ENCODE measurements around the gene NUDT21. TPM values are rescaled to one million over a fixed set of nuclear protein-coding genes. Genes with fewer than 3 reads are reported as not detected.

Gene NUDT21
- total RNA-seq, 3 donors from 2014 or later (not counting 1 experiment from before 2014, with no cell fraction given) = 78.1 to 108 (median 90.0) TPM

GRCh38 chr16:56482683-56483236 lies 31.6 kb upstream of the NUDT21 start:
- no peak for ATAC-seq
- DNase-seq = no peak
- Histone ChIP-seq H3K27ac (ENCODE audit: low read length) (no peak overlapping the region), H3K4me1 (ENCODE audit: control insufficient read depth, insufficient read depth, low read length) (no peaks in the 10 kb centered on the region), H3K4me3 (ENCODE audit: low read length) (no peak overlapping the region), H3K27me3 (ENCODE audit: control insufficient read depth, insufficient read depth, low read length) (no peaks in the 10 kb centered on the region), H3K9me3 (ENCODE audit: control insufficient read depth, insufficient read depth, low read length) (no peaks in the 10 kb centered on the region), H3K36me3 (ENCODE audit: control insufficient read depth, insufficient read depth, low read length) (peaks cover 39% of the 10 kb centered on the region)
- no peak overlapping the region for H3K27ac Mint-ChIP-seq
- peaks cover under 1% of the 10 kb centered on the region for H3K36me3 Mint-ChIP-seq
- no peak for TF ChIP-seq CTCF (IDR thresholded peaks at IDR 0.05)
- intact Hi-C loops (cut with micrococcal nuclease) = no loop called here
- H3K4me3 Mint-ChIP-seq = no peak overlapping the region
- no peaks in the 10 kb centered on the region for H3K9me3 Mint-ChIP-seq
- H3K27me3 Mint-ChIP-seq (ENCODE audit: low read depth in 2 of 2) = no peaks in the 10 kb centered on the region
- 100% methylated on average over 5 of the region's 5 CpGs for WGBS (ENCODE audit: insufficient coverage)
- H3K4me1 Mint-ChIP-seq = no peaks in the 10 kb centered on the region

DNA sequence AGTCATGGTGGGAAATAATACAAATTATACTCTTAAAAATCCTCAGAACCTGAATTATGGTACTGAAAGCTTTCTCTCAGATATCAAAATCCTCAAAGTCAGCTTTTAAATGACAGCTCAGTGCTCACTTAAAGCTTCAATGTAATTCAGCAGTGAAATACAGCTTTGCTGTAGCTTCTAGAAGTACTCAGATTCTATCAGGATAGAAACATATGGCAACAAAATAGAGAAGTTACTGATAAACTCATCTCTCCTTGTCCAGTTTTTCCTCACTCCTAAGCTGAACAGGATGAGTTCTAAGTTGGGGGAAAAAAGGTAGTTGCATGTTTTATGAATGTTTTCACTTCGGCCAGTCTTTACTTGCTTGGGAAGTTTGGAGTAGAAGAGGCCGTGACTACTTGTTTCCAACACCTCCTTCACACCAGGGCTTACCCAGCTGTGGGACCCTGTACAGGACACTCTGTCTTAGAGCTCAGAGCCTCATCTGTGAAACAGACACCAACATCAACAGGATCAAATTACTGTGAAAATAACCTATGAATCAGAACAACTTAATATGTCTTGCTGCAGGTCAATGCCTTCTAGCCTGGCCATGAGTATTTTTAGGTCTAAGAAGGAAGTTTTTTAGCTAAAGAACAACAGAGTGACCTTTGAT lies 30.5 kb upstream of the NUDT21 start:
- ATAC-seq = no peak
- intact Hi-C loops (cut with micrococcal nuclease) = no loop called here
- Histone ChIP-seq H3K36me3 (ENCODE audit: control insufficient read depth, insufficient read depth, low read length) (peaks cover 43% of the 10 kb centered on the region), H3K27ac (ENCODE audit: low read length) (no peak overlapping the region), H3K27me3 (ENCODE audit: control insufficient read depth, insufficient read depth, low read length) (no peaks in the 10 kb centered on the region), H3K4me1 (ENCODE audit: control insufficient read depth, insufficient read depth, low read length) (no peaks in the 10 kb centered on the region), H3K4me3 (ENCODE audit: low read length) (no peak overlapping the region), H3K9me3 (ENCODE audit: control insufficient read depth, insufficient read depth, low read length) (no peaks in the 10 kb centered on the region)
- Mint-ChIP-seq H3K36me3 (peaks cover 7% of the 10 kb centered on the region), H3K27me3 (ENCODE audit: low read depth in 2 of 2) (no peaks in the 10 kb centered on the region), H3K9me3 (no peaks in the 10 kb centered on the region), H3K4me3 (no peak overlapping the region), H3K4me1 (no peaks in the 10 kb centered on the region), H3K27ac (no peak overlapping the region)
- WGBS (ENCODE audit: insufficient coverage) = 100% methylated on average over 1 of the region's 2 CpGs
- no peak for TF ChIP-seq CTCF (IDR thresholded peaks at IDR 0.05)
- DNase-seq = no peak

GRCh38 chr16:56480776-56481467 lies 29.8 kb upstream of the NUDT21 start:
- H3K27me3 ChIP-seq (ENCODE audit: control insufficient read depth, insufficient read depth, low read length) = no peaks in the 10 kb centered on the region
- peaks cover 14% of the 10 kb centered on the region for H3K36me3 Mint-ChIP-seq
- no peaks in the 10 kb centered on the region for H3K27me3 Mint-ChIP-seq (ENCODE audit: low read depth in 2 of 2)
- H3K9me3 ChIP-seq (ENCODE audit: control insufficient read depth, insufficient read depth, low read length) = no peaks in the 10 kb centered on the region
- no peak overlapping the region for H3K27ac Mint-ChIP-seq
- no peaks in the 10 kb centered on the region for H3K4me1 Mint-ChIP-seq
- no peak overlapping the region for H3K4me3 Mint-ChIP-seq
- TF ChIP-seq CTCF (IDR thresholded peaks at IDR 0.05) = no peak
- no peak overlapping the region for H3K4me3 ChIP-seq (ENCODE audit: low read length)
- H3K4me1 ChIP-seq (ENCODE audit: control insufficient read depth, insufficient read depth, low read length) = no peaks in the 10 kb centered on the region
- H3K27ac ChIP-seq (ENCODE audit: low read length) = no peak overlapping the region
- no peaks in the 10 kb centered on the region for H3K9me3 Mint-ChIP-seq
- ATAC-seq (no peak), DNase-seq (no peak)
- peaks cover 45% of the 10 kb centered on the region for H3K36me3 ChIP-seq (ENCODE audit: control insufficient read depth, insufficient read depth, low read length)
- 91% methylated on average over 6 of the region's 7 CpGs for WGBS (ENCODE audit: insufficient coverage)
- intact Hi-C loops (cut with micrococcal nuclease) = no loop called here

All from natural killer cell (primary cell).